Cardiac muscle cell (in vitro differentiated cells and primary cell): ENCODE data around the gene SEZ6. TPM values are rescaled to one million over a fixed set of nuclear protein-coding genes. Genes with fewer than 3 reads are reported as not detected.

Experiments
- DNase-seq, 2 donors: peaks; one replicate each; pipeline versions ENCODE4 v3.0.0 to v3.0.0-alpha.2; 2010 to 2017; ENCODE audit warnings: low read depth in 1 of 2, low spot score in 1 of 2
- H3K27ac ChIP-seq: fragments of 200-600 bp; sonication (generic); 2 replicates; pipeline ENCODE4 v1.5.1; 2016
- H3K27me3 ChIP-seq: fragments of 200-600 bp; sonication (generic); 2 replicates; pipeline ENCODE4 v1.6.0; 2016; ENCODE audit warnings: control low read depth
- H3K36me3 ChIP-seq: fragments of 200-600 bp; sonication (generic); 2 replicates; pipeline ENCODE4 v1.5.1; 2016; ENCODE audit warnings: control low read depth
- H3K4me1 ChIP-seq: fragments of 200-600 bp; sonication (generic); 2 replicates; pipeline ENCODE4 v1.8.1; 2017; ENCODE audit warnings: low read depth, mild to moderate bottlenecking, mixed run types
- H3K4me3 ChIP-seq: fragments of 200-600 bp; sonication (generic); 2 replicates; pipeline ENCODE4 v1.5.1; 2016; ENCODE audit warnings: mild to moderate bottlenecking
- H3K9me3 ChIP-seq: fragments of 200-600 bp; sonication (generic); 2 replicates; pipeline ENCODE4 v1.5.1; 2017; ENCODE audit warnings: low read depth, mild to moderate bottlenecking, control low read depth
- CTCF ChIP-seq: IDR thresholded peaks from 2 replicates; pipeline ENCODE4 v1.5.1; 2012; ENCODE audit warnings: low read depth, mild to moderate bottlenecking, low read length
- polyA plus RNA-seq: library from polyadenylated mRNA; unstranded; fragments of >200 nt; fragmentation: Nextera tagmentation; extraction: Ambion mirVana; gene quantifications from 2 replicates; pipeline ENCODE4 v1.2.1, GENCODE V29; 2016
- total RNA-seq: library from RNA; depleted of rRNA; stranded (reverse); fragments of >200 nt; gene quantifications from 2 replicates; pipeline ENCODE4 v1.2.3, GENCODE V29; 2016

SEZ6 gene
- total and polyA plus RNA-seq, 2 experiments from 2014 or later: 0.21 to 0.95 TPM

GRCh38 chr17:28929787-28930186 is 76.0 kb downstream of the SEZ6 start:
- Histone ChIP-seq H3K4me1 (no peaks in the 10 kb centered on the region), H3K27me3 (no peaks in the 10 kb centered on the region), H3K9me3 (no peaks in the 10 kb centered on the region), H3K27ac (peak overlapping the region; percentile 35), H3K4me3 (no peak overlapping the region), H3K36me3 (no peaks in the 10 kb centered on the region)
- DNase-seq: no peak
- no peak for TF ChIP-seq CTCF

GRCh38 chr17:28928061-28928460 is 77.8 kb downstream of the SEZ6 start:
- TF ChIP-seq CTCF: no peak
- H3K36me3 ChIP-seq: peaks cover 7% of the 10 kb centered on the region

GRCh38 chr17:28926786-28927185 is 79.0 kb downstream of the SEZ6 start:
- H3K27me3 ChIP-seq: no peaks in the 10 kb centered on the region
- peaks cover 20% of the 10 kb centered on the region for H3K36me3 ChIP-seq
- H3K4me3 ChIP-seq: no peak overlapping the region
- no peak for TF ChIP-seq CTCF
- no peak for DNase-seq
- H3K9me3 ChIP-seq: no peaks in the 10 kb centered on the region
- H3K27ac ChIP-seq: peak overlapping the region; percentile 9
- no peaks in the 10 kb centered on the region for H3K4me1 ChIP-seq

More at GRCh38 chr17:28928061-28928460, 77.8 kb downstream of the SEZ6 start:
- H3K27me3 ChIP-seq: no peaks in the 10 kb centered on the region
- no peak overlapping the region for H3K27ac ChIP-seq
- H3K4me3 ChIP-seq: no peak overlapping the region
- DNase-seq: no peak
- H3K9me3 ChIP-seq: no peaks in the 10 kb centered on the region
- H3K4me1 ChIP-seq: no peaks in the 10 kb centered on the region

- TF ChIP-seq CTCF: no peak
- Histone ChIP-seq H3K27me3 (no peaks in the 10 kb centered on the region), H3K36me3 (peaks cover 24% of the 10 kb centered on the region), H3K4me3 (no peak overlapping the region), H3K27ac (peak overlapping the region; percentile 9), H3K4me1 (no peaks in the 10 kb centered on the region), H3K9me3 (no peaks in the 10 kb centered on the region)
- DNase-seq: no peak
These were observed 79.5 kb downstream of the SEZ6 start for GRCh38 chr17:28926366-28926765.

- Histone ChIP-seq H3K27me3 (no peaks in the 10 kb centered on the region), H3K27ac (no peak overlapping the region), H3K36me3 (peaks cover 28% of the 10 kb centered on the region), H3K4me1 (no peaks in the 10 kb centered on the region), H3K4me3 (no peak overlapping the region), H3K9me3 (no peaks in the 10 kb centered on the region)
- TF ChIP-seq CTCF: no peak
- DNase-seq: peak in 1 of 2 donors; percentile 83
These were observed 79.9 kb downstream of the SEZ6 start for GRCh38 chr17:28925912-28926365.

- no peak for DNase-seq
- H3K36me3 ChIP-seq: peaks cover 79% of the 10 kb centered on the region
These were observed 85.6 kb downstream of the SEZ6 start for GRCh38 chr17:28920201-28920600.

More at GRCh38 chr17:28920201-28920600, 85.6 kb downstream of the SEZ6 start:
- Histone ChIP-seq H3K27ac (no peak overlapping the region), H3K4me3 (no peak overlapping the region), H3K9me3 (no peaks in the 10 kb centered on the region), H3K4me1 (no peaks in the 10 kb centered on the region), H3K27me3 (no peaks in the 10 kb centered on the region)
- no peak for TF ChIP-seq CTCF
